WTC11 (cell line): ENCODE results near the gene HRG. TPM values are rescaled to one million over a fixed set of nuclear protein-coding genes. Genes with fewer than 3 reads are reported as not detected.

ENCODE experiments used
- ATAC-seq: fragments of 200-7000 bp; cut with Tn5 transposase; 2 replicates; pipeline ENCODE4 v1.10.0; 2021; ENCODE audit warnings: mild to moderate bottlenecking, moderate library complexity
- CTCF ChIA-PET: fragments of 300-600 bp; sonication (Branson Sonifier 250); formaldehyde crosslinking; loops from one replicate; lab custom pipeline; 2021; ENCODE audit warnings: antibody characterized with exemption; lab: Charles Lee
- POLR2A ChIA-PET: fragments of 350-600 bp; sonication (Branson Sonifier 250); formaldehyde crosslinking; loops from one replicate; lab custom pipeline; 2021; ENCODE audit warnings: antibody characterized with exemption; lab: Charles Lee
- DNase-seq: peaks from one replicate; pipeline ENCODE4 v3.0.0; 2021; ENCODE audit warnings: low spot score
- H3K27ac Mint-ChIP-seq: 2 replicates; pipeline ENCODE4 v1.8.0; 2021; ENCODE audit warnings: mixed read lengths
- H3K27me3 Mint-ChIP-seq: 2 replicates; pipeline ENCODE4 v1.8.0; 2021; ENCODE audit warnings: low read depth, mild to moderate bottlenecking, moderate library complexity, mixed read lengths
- H3K36me3 Mint-ChIP-seq: 2 replicates; pipeline ENCODE4 v1.8.0; 2021; ENCODE audit warnings: mixed read lengths
- H3K4me1 Mint-ChIP-seq: 2 replicates; pipeline ENCODE4 v1.8.0; 2022; ENCODE audit warnings: mixed read lengths
- H3K4me3 Mint-ChIP-seq: 2 replicates; pipeline ENCODE4 v1.8.0; 2021; ENCODE audit warnings: mild to moderate bottlenecking, moderate library complexity, mixed read lengths
- H3K9me3 Mint-ChIP-seq: 2 replicates; pipeline ENCODE4 v1.8.0; 2021; ENCODE audit warnings: mixed read lengths
- ATF1 ChIP-seq: sonication (generic); formaldehyde crosslinking; IDR thresholded peaks from 2 replicates; pipeline ENCODE4 v1.8.1; 2023; ENCODE audit warnings: mild to moderate bottlenecking, moderate library complexity, missing genetic modification reagents
- CREB1 ChIP-seq: sonication (generic); formaldehyde crosslinking; IDR thresholded peaks from 2 replicates; pipeline ENCODE4 v1.8.0; 2023; ENCODE audit warnings: mild to moderate bottlenecking, missing genetic modification reagents
- FOXK1 ChIP-seq: sonication (generic); formaldehyde crosslinking; IDR thresholded peaks from 2 replicates; pipeline ENCODE4 v1.8.0; 2022; ENCODE audit warnings: mild to moderate bottlenecking, moderate library complexity, missing genetic modification reagents
- FOXP1 ChIP-seq: sonication (generic); formaldehyde crosslinking; IDR thresholded peaks from 2 replicates; pipeline ENCODE4 v1.8.0; 2022; ENCODE audit warnings: missing genetic modification reagents, mild to moderate bottlenecking, moderate library complexity, borderline replicate concordance
- GTF2I ChIP-seq: fragments of 250-450 bp; sonication (Bioruptor Pico); conservative IDR thresholded peaks from 2 replicates; pipeline ENCODE4 v1.4.0; 2021; ENCODE audit warnings: mild to moderate bottlenecking
- HMGXB4 ChIP-seq: sonication (generic); formaldehyde crosslinking; IDR thresholded peaks from 2 replicates; pipeline ENCODE4 v1.8.1; 2023; ENCODE audit warnings: mild to moderate bottlenecking, moderate library complexity, missing genetic modification reagents
- IRF2 ChIP-seq: sonication (generic); formaldehyde crosslinking; IDR thresholded peaks from 2 replicates; pipeline ENCODE4 v1.8.0; 2022; ENCODE audit warnings: low read depth, missing genetic modification reagents, borderline replicate concordance
- JAZF1 ChIP-seq: fragments of 250-450 bp; sonication (Bioruptor Pico); IDR thresholded peaks from 2 replicates; pipeline ENCODE4 v1.9.0; 2021; ENCODE audit warnings: moderate library complexity, mild to moderate bottlenecking, inconsistent platforms
- MYBL2 ChIP-seq: sonication (generic); formaldehyde crosslinking; IDR thresholded peaks from 2 replicates; pipeline ENCODE4 v1.8.1; 2023; ENCODE audit warnings: mild to moderate bottlenecking, moderate library complexity, missing genetic modification reagents
- NFATC4 ChIP-seq: fragments of 250-450 bp; sonication (Bioruptor Pico); IDR thresholded peaks from 2 replicates; pipeline ENCODE4 v1.9.0; 2021; ENCODE audit warnings: mild to moderate bottlenecking
- NFE2L1 ChIP-seq: sonication (generic); formaldehyde crosslinking; IDR thresholded peaks from 2 replicates; pipeline ENCODE4 v1.8.1; 2023; ENCODE audit warnings: missing genetic modification reagents
- NR1H2 ChIP-seq: sonication (generic); formaldehyde crosslinking; IDR thresholded peaks from 2 replicates; pipeline ENCODE4 v1.9.0; 2021; ENCODE audit warnings: mild to moderate bottlenecking, moderate library complexity, missing genetic modification reagents
- PRDM15 ChIP-seq: sonication (generic); formaldehyde crosslinking; IDR thresholded peaks from 2 replicates; pipeline ENCODE4 v1.8.0; 2022; ENCODE audit warnings: missing genetic modification reagents
- SMAD4 ChIP-seq: sonication (generic); formaldehyde crosslinking; IDR thresholded peaks from 2 replicates; pipeline ENCODE4 v1.8.0; 2022; ENCODE audit warnings: mild to moderate bottlenecking, missing genetic modification reagents
- TCF7 ChIP-seq: sonication (generic); formaldehyde crosslinking; IDR thresholded peaks from 2 replicates; pipeline ENCODE4 v1.8.0; 2022; ENCODE audit warnings: mild to moderate bottlenecking, low read depth, missing genetic modification reagents, moderate library complexity
- ZBTB21 ChIP-seq: sonication (generic); formaldehyde crosslinking; IDR thresholded peaks from 2 replicates; pipeline ENCODE4 v1.8.1; 2023; ENCODE audit warnings: mild to moderate bottlenecking, missing genetic modification reagents, borderline replicate concordance
- total RNA-seq: library from RNA; stranded (reverse); gene quantifications from 3 replicates; pipeline ENCODE4 v1.2.3, GENCODE V29; 2021
- TF ChIP-seq, protein P1 (sequence below): sonication (generic); formaldehyde crosslinking; IDR thresholded peaks from 2 replicates; pipeline ENCODE4 v1.8.0; 2023; ENCODE audit warnings: missing genetic modification reagents, mild to moderate bottlenecking, borderline replicate concordance
- TF ChIP-seq, protein P2 (sequence below): fragments of 250-450 bp; sonication (Bioruptor Pico); IDR thresholded peaks from 2 replicates; pipeline ENCODE4 v1.9.0; 2021; ENCODE audit warnings: mild to moderate bottlenecking
- TF ChIP-seq, protein P3 (sequence below): sonication (generic); formaldehyde crosslinking; IDR thresholded peaks from 2 replicates; pipeline ENCODE4 v1.8.1; 2023; ENCODE audit warnings: mild to moderate bottlenecking, missing genetic modification reagents

The HRG gene
- total RNA-seq, 1 experiment from 2014 or later: 0.24 TPM

- TF ChIP-seq JAZF1 (CRISPR knock-in tag) (no peak), PRDM15 (CRISPR knock-in tag) (no peak), CREB1 (CRISPR knock-in tag) (no peak)
- TF ChIP-seq, all 79 proteins: peak for 0
These were observed 54.3 kb downstream of the HRG start (continued) for GRCh38 chr3:186719945-186720739.

- ATAC-seq (peak; percentile 96), DNase-seq (peak; percentile 32)
- TF ChIP-seq, protein P1, sequence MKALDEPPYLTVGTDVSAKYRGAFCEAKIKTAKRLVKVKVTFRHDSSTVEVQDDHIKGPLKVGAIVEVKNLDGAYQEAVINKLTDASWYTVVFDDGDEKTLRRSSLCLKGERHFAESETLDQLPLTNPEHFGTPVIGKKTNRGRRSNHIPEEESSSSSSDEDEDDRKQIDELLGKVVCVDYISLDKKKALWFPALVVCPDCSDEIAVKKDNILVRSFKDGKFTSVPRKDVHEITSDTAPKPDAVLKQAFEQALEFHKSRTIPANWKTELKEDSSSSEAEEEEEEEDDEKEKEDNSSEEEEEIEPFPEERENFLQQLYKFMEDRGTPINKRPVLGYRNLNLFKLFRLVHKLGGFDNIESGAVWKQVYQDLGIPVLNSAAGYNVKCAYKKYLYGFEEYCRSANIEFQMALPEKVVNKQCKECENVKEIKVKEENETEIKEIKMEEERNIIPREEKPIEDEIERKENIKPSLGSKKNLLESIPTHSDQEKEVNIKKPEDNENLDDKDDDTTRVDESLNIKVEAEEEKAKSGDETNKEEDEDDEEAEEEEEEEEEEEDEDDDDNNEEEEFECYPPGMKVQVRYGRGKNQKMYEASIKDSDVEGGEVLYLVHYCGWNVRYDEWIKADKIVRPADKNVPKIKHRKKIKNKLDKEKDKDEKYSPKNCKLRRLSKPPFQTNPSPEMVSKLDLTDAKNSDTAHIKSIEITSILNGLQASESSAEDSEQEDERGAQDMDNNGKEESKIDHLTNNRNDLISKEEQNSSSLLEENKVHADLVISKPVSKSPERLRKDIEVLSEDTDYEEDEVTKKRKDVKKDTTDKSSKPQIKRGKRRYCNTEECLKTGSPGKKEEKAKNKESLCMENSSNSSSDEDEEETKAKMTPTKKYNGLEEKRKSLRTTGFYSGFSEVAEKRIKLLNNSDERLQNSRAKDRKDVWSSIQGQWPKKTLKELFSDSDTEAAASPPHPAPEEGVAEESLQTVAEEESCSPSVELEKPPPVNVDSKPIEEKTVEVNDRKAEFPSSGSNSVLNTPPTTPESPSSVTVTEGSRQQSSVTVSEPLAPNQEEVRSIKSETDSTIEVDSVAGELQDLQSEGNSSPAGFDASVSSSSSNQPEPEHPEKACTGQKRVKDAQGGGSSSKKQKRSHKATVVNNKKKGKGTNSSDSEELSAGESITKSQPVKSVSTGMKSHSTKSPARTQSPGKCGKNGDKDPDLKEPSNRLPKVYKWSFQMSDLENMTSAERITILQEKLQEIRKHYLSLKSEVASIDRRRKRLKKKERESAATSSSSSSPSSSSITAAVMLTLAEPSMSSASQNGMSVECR: no peak
- TF ChIP-seq MYBL2: no peak
- no peak for TF ChIP-seq FOXK1 (CRISPR knock-in tag)
- no peak for TF ChIP-seq JAZF1 (CRISPR knock-in tag)
- no peak for TF ChIP-seq NFATC4 (CRISPR knock-in tag)
- no peak for TF ChIP-seq IRF2 (CRISPR knock-in tag)
- Mint-ChIP-seq H3K27ac (no peak overlapping the region), H3K27me3 (no peaks in the 10 kb centered on the region), H3K9me3 (peaks cover 4% of the 10 kb centered on the region; the same call in 1 of the 2 replicates), H3K4me1 (peaks cover 11% of the 10 kb centered on the region), H3K36me3 (no peaks in the 10 kb centered on the region), H3K4me3 (no peak overlapping the region)
- ChIA-PET POLR2A (no interaction called here), CTCF (interaction anchor here (0.6 to 3.1 kb wide), 4 partner anchors 14 to 230 kb away, joined by 3 to 17 read pairs (median 6); no protein-coding TSS in a partner anchor)
These were observed 56.6 kb downstream of the HRG start for GRCh38 chr3:186722457-186722856.

DNA sequence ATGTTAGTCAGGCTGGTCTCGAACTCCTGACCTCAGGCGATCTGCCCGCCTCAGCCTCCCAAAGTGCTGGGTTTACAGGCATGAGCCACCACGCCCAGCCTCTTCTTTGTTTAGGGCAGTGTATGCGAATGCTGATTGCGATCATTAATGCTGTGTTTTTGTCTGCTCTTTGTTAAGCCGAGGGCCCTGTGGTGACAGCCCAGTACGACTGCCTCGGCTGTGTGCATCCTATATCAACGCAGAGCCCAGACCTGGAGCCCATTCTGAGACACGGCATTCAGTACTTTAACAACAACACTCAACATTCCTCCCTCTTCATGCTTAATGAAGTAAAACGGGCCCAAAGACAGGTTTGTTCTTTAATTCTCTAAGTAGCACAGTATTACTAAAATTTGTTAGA is 59.1 kb downstream of the HRG start:
- POLR2A ChIA-PET: no interaction called here
- peaks cover 4% of the 10 kb centered on the region; the same call in 1 of the 2 replicates for H3K9me3 Mint-ChIP-seq
- peak overlapping the region; percentile 34; the same call in 1 of the 2 replicates for H3K27ac Mint-ChIP-seq
- CTCF ChIA-PET: interaction anchor here (0.7 to 1.5 kb wide), 3 partner anchors 12 to 110 kb away, joined by 3 to 5 read pairs (median 3); no protein-coding TSS in a partner anchor
- TF ChIP-seq, protein P2, sequence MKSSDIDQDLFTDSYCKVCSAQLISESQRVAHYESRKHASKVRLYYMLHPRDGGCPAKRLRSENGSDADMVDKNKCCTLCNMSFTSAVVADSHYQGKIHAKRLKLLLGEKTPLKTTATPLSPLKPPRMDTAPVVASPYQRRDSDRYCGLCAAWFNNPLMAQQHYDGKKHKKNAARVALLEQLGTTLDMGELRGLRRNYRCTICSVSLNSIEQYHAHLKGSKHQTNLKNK: no peak
- TF ChIP-seq ATF1: no peak
- TF ChIP-seq, protein P3, sequence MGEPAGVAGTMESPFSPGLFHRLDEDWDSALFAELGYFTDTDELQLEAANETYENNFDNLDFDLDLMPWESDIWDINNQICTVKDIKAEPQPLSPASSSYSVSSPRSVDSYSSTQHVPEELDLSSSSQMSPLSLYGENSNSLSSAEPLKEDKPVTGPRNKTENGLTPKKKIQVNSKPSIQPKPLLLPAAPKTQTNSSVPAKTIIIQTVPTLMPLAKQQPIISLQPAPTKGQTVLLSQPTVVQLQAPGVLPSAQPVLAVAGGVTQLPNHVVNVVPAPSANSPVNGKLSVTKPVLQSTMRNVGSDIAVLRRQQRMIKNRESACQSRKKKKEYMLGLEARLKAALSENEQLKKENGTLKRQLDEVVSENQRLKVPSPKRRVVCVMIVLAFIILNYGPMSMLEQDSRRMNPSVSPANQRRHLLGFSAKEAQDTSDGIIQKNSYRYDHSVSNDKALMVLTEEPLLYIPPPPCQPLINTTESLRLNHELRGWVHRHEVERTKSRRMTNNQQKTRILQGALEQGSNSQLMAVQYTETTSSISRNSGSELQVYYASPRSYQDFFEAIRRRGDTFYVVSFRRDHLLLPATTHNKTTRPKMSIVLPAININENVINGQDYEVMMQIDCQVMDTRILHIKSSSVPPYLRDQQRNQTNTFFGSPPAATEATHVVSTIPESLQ (CRISPR knock-in tag): no peak
- TF ChIP-seq GTF2I: no peak
- no peak for TF ChIP-seq SMAD4 (CRISPR knock-in tag)
- no peak for TF ChIP-seq ZBTB21
- TF ChIP-seq NR1H2 (CRISPR knock-in tag): no peak
- no peak for TF ChIP-seq HMGXB4 (CRISPR knock-in tag)
- no peak for TF ChIP-seq FOXP1
- no peak for TF ChIP-seq TCF7
- no peak for TF ChIP-seq NFE2L1
- H3K27me3 Mint-ChIP-seq: no peaks in the 10 kb centered on the region
- no peaks in the 10 kb centered on the region for H3K36me3 Mint-ChIP-seq
- H3K4me3 Mint-ChIP-seq: no peak overlapping the region
- ATAC-seq: peak; percentile 82
- H3K4me1 Mint-ChIP-seq: peaks cover 11% of the 10 kb centered on the region
- no peak for DNase-seq
